SJCRH30 (cell line): Measurements from ENCODE around the gene GADD45A. TPM values are rescaled to one million over a fixed set of nuclear protein-coding genes. Genes with fewer than 3 reads are reported as not detected.
"Not testable (repeated sequence)": the region's sequence is repeated elsewhere in the genome, so short reads cannot be mapped to it uniquely, and the experiment has no call there.

ENCODE experiments used
- DNase-seq, 2 experiments: peaks; one replicate each; pipeline ENCODE4 v3.0.0-alpha.2; 2015 to 2020
- H3K27ac ChIP-seq: fragments of 250-450 bp; sonication (Bioruptor Pico); 2 replicates; pipeline ENCODE4 v1.5.1; 2020; ENCODE audit warnings: mild to moderate bottlenecking, moderate library complexity
- H3K27me3 ChIP-seq: fragments of 250-450 bp; sonication (Bioruptor Pico); 2 replicates; pipeline ENCODE4 v1.5.1; 2020; ENCODE audit warnings: mild to moderate bottlenecking, moderate library complexity
- H3K36me3 ChIP-seq: fragments of 250-450 bp; sonication (Bioruptor Pico); 2 replicates; pipeline ENCODE4 v1.5.1; 2020; ENCODE audit warnings: mild to moderate bottlenecking, moderate library complexity
- H3K4me1 ChIP-seq: fragments of 250-450 bp; sonication (Bioruptor Pico); 2 replicates; pipeline ENCODE4 v1.5.1; 2020; ENCODE audit warnings: mild to moderate bottlenecking, moderate library complexity
- H3K4me3 ChIP-seq: fragments of 250-450 bp; sonication (Bioruptor Pico); 2 replicates; pipeline ENCODE4 v1.5.1; 2020; ENCODE audit warnings: mild to moderate bottlenecking, moderate library complexity
- H3K9me3 ChIP-seq: fragments of 250-450 bp; sonication (Bioruptor Pico); replicated peaks from 2 replicates; pipeline ENCODE4 v1.5.1; 2020; ENCODE audit warnings: mild to moderate bottlenecking, moderate library complexity
- total RNA-seq: library from RNA; depleted of rRNA; stranded (reverse); fragments of >200 nt; shearing (Covaris generic); gene quantifications from 2 replicates; pipeline ENCODE4 v1.2.3, GENCODE V29; 2014

Gene GADD45A
- total RNA-seq, 1 experiment from 2014 or later, result 126 TPM

DNA sequence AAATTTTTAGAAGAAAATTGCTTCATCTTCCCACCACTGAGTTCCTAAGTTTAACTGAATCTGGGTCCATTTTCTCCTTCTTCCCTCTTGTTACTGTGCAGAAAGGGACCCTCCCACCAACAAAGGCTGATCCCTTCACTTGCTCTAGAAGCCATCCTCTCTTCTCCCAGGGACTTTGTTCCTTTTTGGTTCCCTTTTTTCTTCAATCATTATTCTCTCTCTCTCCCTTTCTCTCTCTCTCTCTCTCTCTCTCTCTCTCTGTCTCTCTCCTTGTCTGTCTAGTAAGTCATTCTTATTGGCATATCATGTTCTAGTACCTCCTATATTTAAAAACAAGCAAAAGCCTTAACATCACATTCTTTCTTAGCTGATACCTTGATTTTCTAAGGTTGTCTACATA is 31.7 kb upstream of the GADD45A start:
- Histone ChIP-seq H3K36me3 (no peaks in the 10 kb centered on the region), H3K27me3 (no peaks in the 10 kb centered on the region), H3K9me3 (no peaks in the 10 kb centered on the region), H3K4me1 (peaks cover 24% of the 10 kb centered on the region), H3K27ac (0 out of 2 replicates have a peak overlapping the region, but pooled peaks have one; percentile 2), H3K4me3 (no peak overlapping the region)
- no peak for DNase-seq

DNA sequence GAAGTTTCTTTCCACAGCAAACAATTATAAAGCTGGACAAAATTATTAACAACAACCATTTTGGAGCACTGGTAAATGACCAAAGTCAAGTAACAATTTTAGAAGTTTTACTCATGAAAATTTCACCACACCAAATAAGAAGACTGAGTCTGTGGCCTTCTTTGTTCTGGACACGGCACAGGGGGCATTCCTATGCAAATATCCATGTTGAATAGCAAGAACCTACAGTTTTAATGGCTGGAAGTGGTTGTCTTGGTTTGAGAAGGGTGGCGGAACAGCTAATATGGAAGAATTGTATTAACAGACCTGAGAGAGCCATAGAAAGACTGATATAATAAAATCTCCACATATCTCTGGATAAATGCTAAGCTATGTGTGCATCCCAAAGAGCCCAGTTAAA is 29.4 kb upstream of the GADD45A start:
- no peaks in the 10 kb centered on the region for H3K27me3 ChIP-seq

DNA sequence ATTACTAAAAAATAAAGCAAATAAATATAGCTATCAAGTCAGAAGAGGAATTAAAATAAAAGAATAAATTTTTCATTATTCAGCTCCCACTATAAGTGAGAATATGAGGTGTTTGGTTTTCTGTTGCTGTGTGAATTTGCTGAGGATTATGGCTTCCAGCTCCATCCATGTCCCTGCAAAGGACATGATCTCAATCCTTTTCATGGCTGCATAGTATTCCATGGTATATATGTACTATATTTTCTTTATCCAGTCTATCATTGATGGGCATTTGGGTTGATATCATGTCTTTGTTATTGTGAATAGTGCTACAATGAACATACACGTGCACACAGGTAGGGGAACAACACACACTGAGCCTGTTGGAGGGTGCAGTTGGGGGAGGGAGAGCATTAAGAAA is 27.8 kb upstream of the GADD45A start:
- not testable (repeated sequence) for H3K27me3 ChIP-seq, H3K9me3 ChIP-seq, DNase-seq, H3K36me3 ChIP-seq, H3K4me3 ChIP-seq, H3K27ac ChIP-seq
- peaks cover 17% of the 10 kb centered on the region for H3K4me1 ChIP-seq

More for the DNA sequence above, 29.4 kb upstream of the GADD45A start:
- H3K4me3 ChIP-seq, result no peak overlapping the region
- H3K4me1 ChIP-seq, result peaks cover 13% of the 10 kb centered on the region
- no peaks in the 10 kb centered on the region for H3K36me3 ChIP-seq
- H3K27ac ChIP-seq, result no peak overlapping the region
- DNase-seq, result no peak
- no peaks in the 10 kb centered on the region for H3K9me3 ChIP-seq

DNA sequence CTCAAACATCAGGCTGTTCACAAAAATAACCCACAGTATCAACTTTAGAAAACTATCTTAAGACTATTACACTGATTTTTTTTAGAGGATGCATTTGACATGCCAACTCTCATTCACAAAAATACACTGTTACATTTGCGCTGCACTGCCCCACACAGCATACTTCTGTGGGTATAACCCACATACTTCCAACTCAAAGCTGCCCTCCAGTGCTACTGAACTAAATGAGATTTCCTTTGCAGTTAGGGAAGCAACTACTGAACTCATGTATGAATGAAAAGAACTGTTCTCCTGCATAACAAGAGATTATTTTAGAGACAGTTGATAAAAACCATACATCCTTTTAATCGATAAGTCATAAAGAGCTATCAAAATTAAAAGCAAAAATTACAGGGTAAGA is 25.8 kb upstream of the GADD45A start:
- no peak for DNase-seq
- H3K4me3 ChIP-seq, result no peak overlapping the region
- no peak overlapping the region for H3K27ac ChIP-seq
- H3K36me3 ChIP-seq, result no peaks in the 10 kb centered on the region
- peaks cover 4% of the 10 kb centered on the region; the same call in 1 of the 2 replicates for H3K4me1 ChIP-seq
- H3K27me3 ChIP-seq, result no peaks in the 10 kb centered on the region
- H3K9me3 ChIP-seq, result no peaks in the 10 kb centered on the region

DNA sequence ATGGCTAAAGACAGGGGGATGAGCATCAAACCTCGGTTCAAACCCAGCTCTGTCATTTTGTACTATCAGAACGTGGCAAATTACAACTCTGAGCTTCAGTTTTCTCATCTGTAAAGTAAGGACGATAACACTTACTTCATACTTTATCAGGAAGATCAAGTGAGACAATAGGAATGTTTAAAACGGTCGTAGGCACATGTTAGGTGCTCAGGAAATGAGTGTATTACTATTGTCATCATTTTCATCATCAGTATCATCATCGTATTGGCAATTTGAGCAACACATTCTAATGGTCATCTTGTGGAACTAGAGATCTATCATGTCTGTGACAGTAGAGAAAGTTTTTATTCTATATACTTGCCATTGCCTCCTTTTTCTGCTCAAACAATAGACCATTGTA is 22.1 kb upstream of the GADD45A start:
- H3K4me3 ChIP-seq, result no peak overlapping the region
- peaks cover 4% of the 10 kb centered on the region; the same call in 1 of the 2 replicates for H3K4me1 ChIP-seq
- H3K9me3 ChIP-seq, result 0 out of 2 replicates have a peak, but pooled peaks cover 2% of the 10 kb centered on the region
- no peak for DNase-seq
- no peaks in the 10 kb centered on the region for H3K27me3 ChIP-seq
- H3K36me3 ChIP-seq, result no peaks in the 10 kb centered on the region
- no peak overlapping the region for H3K27ac ChIP-seq

DNA sequence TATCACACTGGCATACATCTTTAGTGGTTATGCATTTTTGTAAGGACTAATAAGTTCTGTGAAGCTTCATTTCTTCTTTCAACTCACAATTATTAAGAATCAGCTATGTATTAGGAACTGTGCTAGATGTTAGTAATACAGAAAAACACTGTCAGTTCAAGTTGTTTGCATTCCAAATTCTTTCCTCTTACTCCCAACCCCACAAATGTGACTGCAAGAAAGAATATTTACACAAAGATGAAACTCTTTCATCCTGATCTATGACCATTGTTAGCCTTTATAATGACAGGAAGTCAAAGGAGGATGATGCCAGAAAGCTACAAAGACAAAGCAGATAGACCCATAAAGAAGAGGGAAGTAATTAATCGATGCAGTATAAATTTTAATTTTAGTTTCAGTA is 21.0 kb upstream of the GADD45A start:
- Histone ChIP-seq H3K4me1 (peaks cover 4% of the 10 kb centered on the region; the same call in 1 of the 2 replicates), H3K9me3 (0 out of 2 replicates have a peak, but pooled peaks cover 2% of the 10 kb centered on the region), H3K4me3 (no peak overlapping the region), H3K27me3 (no peaks in the 10 kb centered on the region), H3K27ac (no peak overlapping the region), H3K36me3 (no peaks in the 10 kb centered on the region)
- no peak for DNase-seq

DNA sequence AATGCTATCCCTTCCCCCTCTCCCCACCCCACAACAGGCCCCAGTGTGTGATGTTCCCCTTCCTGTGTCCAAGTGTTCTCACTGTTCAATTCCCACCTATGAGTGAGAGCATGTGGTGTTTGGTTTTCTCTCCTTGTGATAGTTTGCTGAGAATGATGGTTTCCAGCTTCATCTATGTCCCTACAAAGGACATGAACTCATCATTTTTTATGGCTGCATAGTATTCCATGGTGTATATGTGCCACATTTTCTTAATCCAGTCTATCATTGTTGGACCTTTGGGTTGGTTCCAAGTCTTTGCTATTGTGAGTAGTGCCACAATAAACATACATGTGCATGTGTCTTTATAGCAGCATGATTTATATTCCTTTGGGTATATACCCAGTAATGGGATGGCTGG is 19.7 kb upstream of the GADD45A start:
- not testable (repeated sequence) for H3K4me3 ChIP-seq, H3K27me3 ChIP-seq, H3K36me3 ChIP-seq, H3K9me3 ChIP-seq, H3K27ac ChIP-seq, H3K4me1 ChIP-seq, DNase-seq

DNA sequence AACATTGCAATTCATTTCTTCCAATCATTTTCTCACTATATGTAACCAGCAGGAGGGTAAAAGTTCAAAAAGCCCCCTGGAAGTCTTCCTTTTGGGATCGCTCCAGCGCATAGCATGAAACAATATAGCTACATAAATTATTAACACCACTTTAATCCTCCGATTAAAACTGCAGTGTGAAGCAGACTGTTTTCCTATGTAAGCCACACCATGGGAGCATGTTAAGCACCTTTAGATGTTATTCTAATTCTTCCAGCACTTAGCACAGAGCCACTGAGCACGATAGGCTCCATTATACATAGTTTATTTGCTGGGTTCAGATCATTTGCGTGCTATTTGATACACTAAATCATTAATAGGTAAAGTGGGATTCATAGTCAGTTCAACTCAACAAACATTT is 18.4 kb upstream of the GADD45A start:
- H3K27me3 ChIP-seq, result no peaks in the 10 kb centered on the region
- DNase-seq, result no peak
- 0 out of 2 replicates have a peak, but pooled peaks cover 2% of the 10 kb centered on the region for H3K9me3 ChIP-seq
- no peak overlapping the region for H3K27ac ChIP-seq
- no peak overlapping the region for H3K4me3 ChIP-seq
- no peaks in the 10 kb centered on the region for H3K36me3 ChIP-seq
- no peaks in the 10 kb centered on the region for H3K4me1 ChIP-seq

DNA sequence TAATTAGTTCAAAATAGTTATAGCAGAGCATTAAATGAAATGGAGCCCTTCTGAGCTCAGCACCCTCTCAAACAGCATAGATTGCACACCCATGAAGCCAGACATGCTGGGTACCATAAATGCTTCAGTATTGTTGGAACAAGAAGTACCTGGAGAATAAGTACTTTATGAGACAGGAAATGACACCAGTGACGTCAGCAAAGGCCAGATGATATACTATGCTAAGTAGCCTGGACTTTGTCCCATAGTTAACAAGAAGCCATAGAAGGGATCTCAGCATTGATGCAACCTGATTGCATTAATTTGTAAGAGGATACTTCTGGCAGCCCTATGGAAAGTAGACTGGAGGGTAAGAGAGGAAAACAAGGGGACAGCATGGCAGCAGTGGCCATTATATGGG is 16.3 kb upstream of the GADD45A start:
- Histone ChIP-seq H3K9me3 (0 out of 2 replicates have a peak, but pooled peaks cover 2% of the 10 kb centered on the region), H3K36me3 (no peaks in the 10 kb centered on the region), H3K4me3 (no peak overlapping the region), H3K27ac (no peak overlapping the region), H3K4me1 (peaks cover under 1% of the 10 kb centered on the region), H3K27me3 (no peaks in the 10 kb centered on the region)
- DNase-seq, result no peak

DNA sequence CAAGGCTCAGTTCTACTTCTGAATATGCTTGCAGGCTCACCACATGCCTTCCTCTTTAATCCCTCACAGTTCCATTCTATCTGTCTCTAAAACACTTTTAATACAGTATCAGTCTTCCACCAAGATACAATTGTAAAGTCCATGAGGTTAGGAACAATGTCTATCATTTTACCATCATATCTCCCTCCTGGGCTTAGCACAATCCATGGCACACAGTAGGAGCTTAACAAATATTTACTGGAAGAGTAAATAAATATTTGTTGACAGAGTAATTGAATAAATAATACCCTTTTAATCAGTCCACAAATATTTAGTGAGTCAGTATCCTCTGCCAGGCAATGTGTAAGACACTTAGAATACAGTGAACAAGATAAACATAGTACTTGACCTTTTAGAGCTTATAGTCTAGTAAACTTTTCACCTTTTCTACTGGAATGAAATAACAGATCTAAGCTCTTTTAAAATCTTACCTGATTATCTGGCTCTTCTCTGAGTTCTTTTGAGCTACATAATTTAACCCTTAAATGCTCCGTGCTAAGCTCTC is 12.7 kb upstream of the GADD45A start:
- Histone ChIP-seq H3K27ac (no peak overlapping the region), H3K4me1 (peaks cover 36% of the 10 kb centered on the region), H3K4me3 (no peak overlapping the region), H3K36me3 (no peaks in the 10 kb centered on the region), H3K9me3 (no peaks in the 10 kb centered on the region), H3K27me3 (no peaks in the 10 kb centered on the region)
- no peak for DNase-seq

DNA sequence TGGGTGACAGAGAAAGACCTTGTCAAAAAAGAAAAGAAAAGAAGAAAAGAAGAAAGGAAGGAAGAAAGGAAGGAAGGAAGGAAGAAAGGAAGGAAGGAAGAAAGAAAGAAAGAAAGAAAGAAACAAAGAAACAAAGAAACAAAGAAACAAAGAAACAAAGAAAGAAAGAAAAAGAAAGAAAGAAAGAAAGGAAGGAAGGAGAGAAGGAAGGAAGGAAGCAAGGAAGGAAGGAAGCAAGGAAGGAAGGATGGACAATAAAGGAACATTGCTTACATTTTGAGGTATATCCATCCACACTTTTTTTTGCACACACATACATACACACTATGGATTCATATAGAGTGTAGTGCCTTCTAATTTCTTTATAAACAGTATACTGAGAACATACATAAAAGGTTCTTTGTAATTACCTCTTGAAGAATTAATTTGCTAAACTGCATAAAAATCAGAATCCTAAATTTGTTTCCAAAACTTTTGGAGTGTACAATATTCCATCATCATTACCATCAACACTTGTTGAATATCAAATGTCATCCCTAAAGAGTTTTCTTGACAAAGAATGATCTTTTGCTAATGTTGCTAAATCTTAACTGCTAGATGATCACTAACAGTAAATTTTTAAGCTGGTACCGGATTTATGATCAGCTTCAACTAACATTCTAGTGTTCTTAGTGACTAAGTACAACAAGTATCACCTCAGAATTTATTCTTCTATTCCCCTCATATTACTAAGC is 11.4 kb upstream of the GADD45A start:
- Histone ChIP-seq H3K27me3 (no peaks in the 10 kb centered on the region), H3K9me3 (no peaks in the 10 kb centered on the region), H3K36me3 (no peaks in the 10 kb centered on the region), H3K27ac (no peak overlapping the region), H3K4me1 (peaks cover 36% of the 10 kb centered on the region), H3K4me3 (no peak overlapping the region)
- DNase-seq, result no peak

DNA sequence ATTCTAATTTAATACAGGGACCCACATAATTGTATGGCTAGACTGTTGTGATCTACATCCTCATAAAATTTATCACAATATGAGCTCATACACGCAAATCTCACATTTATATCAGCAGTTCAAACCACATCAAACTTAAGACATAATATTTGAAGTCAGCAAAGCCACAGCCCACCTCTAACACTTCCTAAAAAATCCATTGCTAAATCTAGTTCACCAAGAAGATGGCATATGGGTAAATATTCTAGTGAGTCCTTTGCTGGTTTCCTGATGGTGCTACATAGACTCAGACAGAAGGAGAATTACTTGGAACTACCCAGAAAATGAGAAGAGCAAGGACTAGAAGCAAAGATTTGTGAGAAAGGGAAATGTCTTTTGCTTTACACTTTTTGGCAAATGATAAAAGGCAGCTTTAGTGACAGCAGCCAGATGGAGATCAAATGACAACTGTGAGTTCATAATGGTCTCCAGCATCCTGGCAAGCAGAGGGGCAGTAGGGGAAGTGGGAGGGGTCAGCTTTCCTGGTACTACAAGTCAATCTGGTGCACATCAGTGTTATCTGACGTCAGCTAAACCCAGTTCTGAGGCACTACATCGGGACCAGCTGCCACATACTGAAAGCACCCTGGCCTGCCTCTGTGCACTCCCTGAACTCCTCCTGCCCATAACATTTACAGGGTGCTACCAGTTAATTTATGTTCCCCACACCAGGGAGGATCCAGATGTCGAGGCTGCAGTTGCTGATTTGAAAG is 10.6 kb upstream of the GADD45A start:
- Histone ChIP-seq H3K27ac (peak overlapping the region; percentile 49), H3K27me3 (no peaks in the 10 kb centered on the region), H3K4me3 (no peak overlapping the region), H3K9me3 (no peaks in the 10 kb centered on the region), H3K4me1 (peaks cover 36% of the 10 kb centered on the region), H3K36me3 (no peaks in the 10 kb centered on the region)
- peak; percentile 83 to 89 for DNase-seq

DNA sequence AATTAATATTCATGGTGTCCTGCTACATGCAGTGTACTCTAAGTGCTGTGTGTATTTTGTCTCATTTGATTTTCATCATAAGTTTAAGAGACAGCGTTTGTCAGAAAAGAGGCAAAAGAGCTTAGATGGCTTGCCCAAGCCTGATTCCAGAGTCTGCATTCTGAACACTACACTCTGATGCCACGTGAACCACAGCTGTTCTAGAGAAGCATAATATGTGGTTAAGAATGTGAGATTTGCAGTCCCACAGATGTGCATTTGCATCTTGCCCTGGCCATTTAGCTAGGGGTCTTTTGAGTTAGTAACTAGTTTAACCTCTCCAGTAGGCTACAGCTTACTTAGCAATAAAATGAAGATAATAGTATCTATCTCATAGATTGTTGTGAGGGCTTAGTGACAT is 9.2 kb upstream of the GADD45A start:
- no peaks in the 10 kb centered on the region for H3K27me3 ChIP-seq
- no peaks in the 10 kb centered on the region for H3K9me3 ChIP-seq
- H3K4me3 ChIP-seq, result no peak overlapping the region
- H3K36me3 ChIP-seq, result no peaks in the 10 kb centered on the region
- peak; percentile 69 to 88 for DNase-seq
- peak overlapping the region; percentile 49 for H3K27ac ChIP-seq
- peaks cover 36% of the 10 kb centered on the region for H3K4me1 ChIP-seq

DNA sequence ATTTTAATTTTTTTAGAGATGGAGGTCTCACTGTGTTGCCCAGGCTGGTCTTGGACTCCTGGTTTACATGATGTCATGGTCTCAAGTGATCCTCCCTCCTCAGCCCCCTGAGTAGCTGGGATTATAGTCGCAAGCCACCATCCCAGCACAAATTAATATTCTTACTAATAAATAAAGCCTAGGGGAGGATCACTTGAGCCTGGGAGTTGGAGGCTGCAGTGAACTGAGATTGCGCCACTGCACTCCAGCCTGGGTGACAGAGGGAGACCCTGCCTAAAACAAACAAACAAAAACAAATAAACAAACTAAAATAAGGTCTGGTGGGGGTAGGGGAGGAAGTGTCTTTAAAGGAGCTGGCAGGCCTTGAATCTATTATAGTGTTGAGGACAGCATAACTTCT is 8.7 kb upstream of the GADD45A start:
- no peaks in the 10 kb centered on the region for H3K36me3 ChIP-seq
- no peaks in the 10 kb centered on the region for H3K27me3 ChIP-seq
- no peak overlapping the region for H3K4me3 ChIP-seq
- H3K27ac ChIP-seq, result peak overlapping the region; percentile 49
- no peak for DNase-seq
- peaks cover 36% of the 10 kb centered on the region for H3K4me1 ChIP-seq
- H3K9me3 ChIP-seq, result no peaks in the 10 kb centered on the region

DNA sequence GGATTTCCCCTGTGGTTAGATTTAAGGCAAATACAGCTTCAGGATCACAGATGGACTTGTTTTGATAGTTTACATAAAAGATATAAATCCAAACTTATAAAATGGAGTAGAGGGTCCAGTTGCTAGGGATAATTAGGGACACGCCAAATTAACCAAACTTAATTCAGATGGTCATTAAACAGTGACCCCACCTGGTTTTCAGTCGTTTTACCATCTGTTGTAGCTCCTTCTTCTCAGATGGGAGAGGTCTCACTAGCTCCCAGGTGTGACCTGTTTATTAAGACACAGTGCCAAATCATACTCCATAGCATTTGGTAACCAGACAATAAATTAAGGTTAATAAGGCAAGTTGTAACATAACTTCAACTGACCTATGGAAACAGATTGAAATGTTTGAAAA is 8.1 kb upstream of the GADD45A start:
- Histone ChIP-seq H3K36me3 (no peaks in the 10 kb centered on the region), H3K9me3 (no peaks in the 10 kb centered on the region), H3K4me1 (peaks cover 36% of the 10 kb centered on the region), H3K4me3 (no peak overlapping the region), H3K27ac (no peak overlapping the region), H3K27me3 (no peaks in the 10 kb centered on the region)
- no peak for DNase-seq
